Measurements from ENCODE around the gene ZBTB12.

Gene ZBTB12

DNA sequence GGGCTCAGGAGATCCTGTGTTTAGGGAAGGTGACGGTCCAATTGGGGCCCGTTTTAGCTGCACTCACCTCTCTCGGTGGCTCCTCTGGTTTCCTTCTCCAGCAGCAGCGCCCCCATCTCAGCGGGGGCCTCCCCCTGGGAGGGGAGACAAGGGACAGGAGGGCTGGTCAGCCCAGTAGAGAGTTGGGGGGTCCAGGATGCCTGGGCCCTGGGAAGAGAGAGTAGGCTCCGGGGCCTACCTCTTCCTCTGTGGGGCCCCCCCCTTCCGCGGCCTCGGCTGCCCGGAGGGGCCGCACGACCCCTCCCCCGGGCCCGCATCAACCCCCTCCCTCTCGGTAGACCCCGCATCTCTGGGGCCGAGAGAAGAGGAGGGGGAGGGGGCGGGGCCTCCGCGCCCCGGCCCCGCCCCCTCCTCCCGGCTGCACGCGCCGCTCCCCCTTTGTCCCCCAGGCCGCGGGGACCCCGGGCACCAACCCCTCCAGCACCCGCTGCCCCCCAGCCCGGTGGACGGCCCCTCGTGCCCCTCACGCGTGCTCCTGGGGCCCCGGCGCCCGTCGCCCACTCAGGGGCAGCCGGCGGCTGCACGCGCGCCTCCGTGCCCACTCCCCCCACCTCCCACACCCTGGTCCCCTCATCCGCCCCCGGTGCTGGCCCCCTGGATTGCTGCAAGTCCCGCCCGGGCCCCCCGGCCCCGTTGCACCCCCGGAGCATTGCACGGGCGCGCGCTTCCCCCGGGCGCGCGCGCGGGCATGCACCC lies 4.9 kb downstream of the ZBTB12 start:
- DNase-seq: no peak

GRCh38 chr6:31896493-31896855 lies 5.4 kb downstream of the ZBTB12 start:
- DNase-seq: no peak

DNA sequence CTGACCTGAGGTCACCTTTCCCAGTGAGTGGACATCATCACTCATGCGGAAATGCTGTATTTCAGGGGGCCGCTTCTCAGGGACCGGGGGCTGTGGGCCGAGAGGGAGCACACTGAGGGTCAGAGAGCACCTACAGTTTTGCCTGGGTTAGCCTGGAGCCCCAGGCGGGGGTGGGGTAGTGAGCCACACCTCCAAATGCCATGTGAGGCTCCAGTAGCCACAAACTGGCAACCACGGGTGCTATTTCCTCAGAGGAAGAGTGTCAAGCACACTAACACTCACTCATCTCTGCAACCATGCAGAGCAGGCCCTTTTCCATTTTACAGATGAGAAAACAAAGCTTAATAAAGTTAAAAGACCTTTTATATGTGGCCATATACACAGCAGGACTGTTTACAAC lies 9.1 kb downstream of the ZBTB12 start:
- no peak for DNase-seq

DNA sequence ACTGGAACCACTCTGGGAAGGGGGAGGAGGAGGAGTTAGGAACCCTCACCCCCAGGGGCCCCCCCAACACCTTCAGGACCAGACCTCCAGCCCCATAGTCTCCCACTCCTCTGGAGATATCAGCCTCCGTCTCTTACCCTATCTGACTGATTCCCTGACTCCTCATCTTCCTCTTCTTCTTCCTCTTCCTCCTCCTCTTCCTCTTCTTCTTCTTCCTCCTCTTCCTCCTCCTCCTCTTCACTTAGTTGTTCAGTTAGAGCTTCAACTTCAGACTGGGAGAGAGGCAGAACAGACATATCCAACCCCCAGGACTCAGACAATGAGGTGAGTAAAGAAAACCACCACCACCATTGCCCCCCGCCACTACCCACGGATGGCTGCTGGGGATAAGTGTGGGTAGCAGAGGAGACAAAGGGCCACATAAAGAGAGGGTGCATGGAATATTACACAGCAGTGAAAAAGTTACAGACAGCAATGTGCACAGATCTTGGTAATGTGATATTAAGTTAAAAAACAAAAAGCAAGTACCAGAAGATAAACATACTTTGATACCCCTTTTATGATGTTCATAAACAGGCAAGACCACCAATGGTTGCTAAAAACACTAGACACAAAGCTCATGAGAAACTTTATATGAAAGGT lies 12.4 kb downstream of the ZBTB12 start:
- DNase-seq: no peak

DNA sequence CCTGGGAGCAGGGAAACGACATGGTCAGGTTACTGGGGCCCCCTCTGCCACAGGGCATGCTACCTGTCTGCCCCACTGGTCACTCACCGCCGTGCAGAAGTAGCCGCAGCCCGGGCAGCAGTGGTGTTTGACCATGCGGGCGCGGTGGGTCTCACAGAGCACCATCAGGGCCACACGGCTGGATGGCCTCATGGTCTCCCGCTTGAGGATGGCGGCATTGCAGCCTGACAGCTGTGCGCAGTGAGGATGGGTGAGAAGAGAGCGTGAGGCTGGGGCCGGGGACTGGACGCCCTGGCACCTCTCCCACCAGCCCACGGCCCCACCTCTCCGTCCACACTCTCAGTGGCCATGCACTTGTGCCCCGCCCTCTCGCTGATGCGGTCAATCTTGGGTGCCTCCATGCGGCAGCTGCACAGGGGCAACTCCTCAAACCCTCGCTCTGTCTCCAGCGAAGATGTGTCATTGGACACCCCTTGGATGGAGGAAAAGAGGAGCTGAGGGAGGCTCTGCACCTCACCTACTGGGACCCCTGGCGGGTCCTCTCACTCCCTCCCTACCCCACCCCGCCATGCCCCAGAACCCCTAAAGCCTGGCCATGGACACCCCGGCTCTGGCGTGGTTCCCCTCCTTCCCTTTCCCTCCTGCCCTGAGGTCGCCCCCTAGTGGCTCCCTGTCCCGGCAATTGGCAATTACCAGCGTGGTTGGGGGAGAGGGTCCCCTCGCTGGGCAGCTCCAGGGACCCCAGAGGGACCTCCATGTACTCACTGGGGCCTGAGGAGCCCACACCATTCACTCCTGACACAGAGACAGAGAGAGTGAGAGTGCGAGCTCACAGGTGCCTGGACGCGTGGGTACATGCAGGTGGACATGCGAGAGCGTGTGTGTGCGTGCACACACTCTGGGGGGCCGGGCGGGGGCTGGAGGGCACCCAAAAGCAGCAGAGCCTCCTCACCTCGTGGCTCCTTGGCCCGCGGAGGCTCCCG lies 13.3 kb downstream of the ZBTB12 start:
- no peak for DNase-seq

GRCh38 chr6:31887173-31888007 lies 14.5 kb downstream of the ZBTB12 start:
- no peak for DNase-seq

DNA sequence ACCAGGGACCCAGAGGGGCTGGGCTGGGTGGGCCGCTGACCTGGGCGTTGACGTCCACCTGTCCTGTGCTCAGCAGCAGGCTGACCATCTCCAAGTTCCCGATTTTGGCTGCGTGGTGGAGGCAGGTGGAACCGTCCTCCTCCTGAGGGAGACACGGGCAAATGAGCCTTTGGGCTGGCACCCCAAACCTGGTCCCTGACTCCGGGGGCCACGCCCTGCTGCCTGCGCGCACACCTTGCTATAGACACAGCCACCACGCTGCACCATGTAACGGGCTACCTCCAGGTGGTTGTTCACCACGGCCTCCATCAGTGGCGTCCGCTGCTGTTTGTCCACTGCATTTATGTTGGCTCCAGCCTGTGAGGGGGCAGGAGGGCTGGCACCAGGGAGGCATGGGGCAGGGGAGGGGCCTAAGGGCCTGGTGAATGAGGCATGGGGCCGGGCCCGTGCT lies 15.3 kb downstream of the ZBTB12 start:
- no peak for DNase-seq

- DNase-seq: no peak
These were observed 17.3 kb downstream of the ZBTB12 start for GRCh38 chr6:31884528-31885035.

GRCh38 chr6:31883676-31884075 lies 18.2 kb downstream of the ZBTB12 start:
- DNase-seq: no peak

DNA sequence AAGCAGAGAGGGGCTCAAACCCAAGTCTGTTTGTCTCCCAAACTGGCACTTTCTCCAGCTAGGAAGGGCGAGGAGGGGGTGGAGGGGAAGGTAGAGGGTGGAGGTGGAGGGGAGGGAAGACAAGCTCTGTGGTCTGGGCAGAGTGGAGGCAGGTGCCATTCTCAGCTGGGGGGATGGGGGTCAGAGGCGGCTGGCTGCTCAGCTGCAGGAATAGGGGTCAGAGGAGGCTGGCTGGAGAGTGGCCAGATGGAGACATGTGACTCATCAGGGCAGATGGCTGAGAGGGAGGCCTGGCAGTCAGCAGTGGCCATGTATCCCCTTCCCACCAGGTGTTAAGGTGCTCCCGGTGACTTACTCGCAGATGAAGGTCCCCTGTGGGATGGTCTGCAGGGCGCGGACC lies 19.5 kb downstream of the ZBTB12 start:
- no peak for DNase-seq

- DNase-seq: no peak
These were observed 20.6 kb downstream of the ZBTB12 start for GRCh38 chr6:31881136-31881859.

DNA sequence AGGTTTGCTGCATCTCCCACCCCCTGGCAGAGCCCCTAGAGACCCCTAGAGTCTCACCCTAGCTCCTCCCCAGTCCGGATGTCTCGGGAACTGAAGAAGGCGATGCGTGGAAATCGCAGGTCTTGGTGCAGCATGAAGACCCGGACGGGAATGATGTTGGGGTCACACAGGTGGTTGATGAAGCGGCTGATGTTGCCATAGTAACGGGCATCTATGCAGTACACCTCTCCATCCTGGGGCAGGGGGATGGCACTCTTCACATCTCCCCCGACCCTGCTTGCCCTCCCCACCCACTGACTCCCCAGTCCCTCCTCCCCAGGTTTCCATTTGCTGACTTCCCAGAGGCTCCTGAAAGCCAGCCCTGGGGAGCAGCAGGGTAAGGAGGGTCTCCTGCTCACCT lies 21.3 kb downstream of the ZBTB12 start:
- DNase-seq: no peak

- no peak for DNase-seq
These were observed 22.0 kb downstream of the ZBTB12 start for GRCh38 chr6:31879901-31880300.

- no peak for DNase-seq
These were observed 22.7 kb downstream of the ZBTB12 start for GRCh38 chr6:31879143-31879542.

DNA sequence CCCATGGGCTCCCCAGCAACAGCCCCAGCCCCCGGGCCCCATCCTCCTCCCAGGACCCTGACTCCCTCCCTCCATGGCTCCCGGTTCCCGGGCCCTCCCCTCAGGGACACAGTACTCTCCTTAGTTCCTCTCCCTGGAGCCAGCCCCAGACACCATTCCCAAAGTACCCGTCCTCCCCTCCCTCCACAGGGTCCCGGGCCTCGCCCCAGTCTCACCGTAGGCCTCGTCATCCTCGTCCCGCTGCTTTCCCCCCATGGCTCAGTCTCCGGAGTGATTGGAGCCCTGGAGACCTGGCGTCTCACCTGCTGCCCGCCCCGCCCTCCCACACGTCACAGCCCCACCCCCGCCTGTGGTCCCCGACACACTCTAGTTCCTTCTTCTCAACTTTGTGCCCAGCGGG lies 23.2 kb downstream of the ZBTB12 start, which contains the start of gene SLC44A4:
Gene SLC44A4 (minus strand): TSS at position 272 of the 400 bp plus-strand sequence. CDS start 17 bp downstream, at position 255.
- DNase-seq: no peak

DNA sequence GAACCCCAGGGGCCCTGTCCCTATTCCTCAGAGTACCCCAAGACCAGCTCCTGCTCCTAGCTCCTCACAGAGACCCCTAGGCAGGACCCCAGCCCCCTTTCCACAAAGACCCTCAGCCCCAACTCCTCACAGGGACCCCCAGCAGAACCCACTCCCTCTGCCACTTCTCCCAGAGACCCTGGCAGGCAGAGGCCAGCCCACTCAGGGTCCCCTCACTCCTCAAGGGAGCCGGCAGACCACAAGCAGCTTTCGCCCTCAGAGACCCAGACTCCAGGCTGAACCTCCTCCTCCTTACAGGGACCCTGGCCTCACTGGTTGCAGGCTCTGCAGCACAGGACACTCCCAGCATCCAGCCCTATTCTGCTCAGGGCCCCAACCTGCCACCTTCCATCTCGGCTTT lies 23.7 kb downstream of the ZBTB12 start:
- no peak for DNase-seq

DNA sequence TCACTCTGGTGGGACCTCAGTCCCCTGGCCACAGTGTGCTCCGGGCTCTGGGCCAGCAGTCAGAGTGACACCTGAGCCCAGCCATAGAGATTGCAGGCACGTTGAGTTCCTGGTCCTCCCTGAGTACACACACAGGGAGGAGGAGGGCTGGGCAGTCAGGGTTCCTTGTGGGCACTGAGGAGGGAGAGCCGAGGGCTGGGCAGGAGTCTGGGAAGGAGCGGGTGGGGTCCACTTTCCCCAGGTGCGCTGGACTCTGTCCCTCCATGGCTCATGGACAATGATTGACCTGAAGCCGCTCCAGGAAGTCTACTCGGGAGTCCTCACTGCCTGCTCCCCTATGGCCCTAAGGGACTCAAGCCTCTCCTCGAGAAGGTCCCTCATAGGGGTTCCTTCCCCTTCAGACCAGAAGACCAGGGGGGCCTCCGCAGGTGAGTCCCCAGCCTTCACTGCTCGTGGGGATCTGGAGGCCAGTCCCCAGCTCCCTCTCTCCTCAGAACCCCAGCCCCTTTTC lies 24.2 kb downstream of the ZBTB12 start:
- no peak for DNase-seq

DNA sequence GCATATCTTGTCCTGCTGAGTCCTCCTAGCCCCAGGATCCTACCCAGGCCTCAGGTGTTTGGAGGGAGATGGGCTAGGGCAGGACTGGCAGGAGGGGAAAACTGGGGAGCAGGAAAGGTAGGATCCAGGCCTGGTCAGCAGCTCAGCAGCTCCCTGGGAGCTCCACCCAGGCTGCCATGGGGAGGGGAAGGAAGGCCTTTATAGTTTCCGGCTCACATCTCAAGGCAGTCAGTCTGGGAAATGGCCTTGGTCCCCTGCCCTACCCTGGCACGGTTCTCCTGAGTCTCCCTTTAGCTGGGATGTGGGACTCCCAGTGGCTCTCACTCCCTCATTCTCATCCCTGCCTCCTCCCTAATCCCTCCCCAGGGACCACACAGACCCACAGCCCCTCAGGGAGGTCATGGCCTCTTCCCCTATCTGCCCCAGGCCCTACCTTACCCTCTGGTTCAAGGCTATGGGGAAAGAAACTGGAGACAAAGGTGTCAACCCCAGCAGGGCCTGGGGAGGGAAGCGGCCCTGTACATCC lies 24.7 kb downstream of the ZBTB12 start:
- DNase-seq: no peak

GRCh38 chr6:31876357-31876756 lies 25.5 kb downstream of the ZBTB12 start:
- DNase-seq: no peak

- DNase-seq: no peak
These were observed 26.0 kb downstream of the ZBTB12 start for GRCh38 chr6:31875877-31876276.

All from SIG-M5 (cell line).